ENCODE data around the gene IER5. TPM values are rescaled to one million over a fixed set of nuclear protein-coding genes. Genes with fewer than 3 reads are reported as not detected.

Gene IER5
- total and polyA plus RNA-seq, 9 of the 15 experiments (the other 6 are each of a cell fraction or from before 2014, with no cell fraction given), result 2.4 to 32.1 (median 12.0) TPM

DNA sequence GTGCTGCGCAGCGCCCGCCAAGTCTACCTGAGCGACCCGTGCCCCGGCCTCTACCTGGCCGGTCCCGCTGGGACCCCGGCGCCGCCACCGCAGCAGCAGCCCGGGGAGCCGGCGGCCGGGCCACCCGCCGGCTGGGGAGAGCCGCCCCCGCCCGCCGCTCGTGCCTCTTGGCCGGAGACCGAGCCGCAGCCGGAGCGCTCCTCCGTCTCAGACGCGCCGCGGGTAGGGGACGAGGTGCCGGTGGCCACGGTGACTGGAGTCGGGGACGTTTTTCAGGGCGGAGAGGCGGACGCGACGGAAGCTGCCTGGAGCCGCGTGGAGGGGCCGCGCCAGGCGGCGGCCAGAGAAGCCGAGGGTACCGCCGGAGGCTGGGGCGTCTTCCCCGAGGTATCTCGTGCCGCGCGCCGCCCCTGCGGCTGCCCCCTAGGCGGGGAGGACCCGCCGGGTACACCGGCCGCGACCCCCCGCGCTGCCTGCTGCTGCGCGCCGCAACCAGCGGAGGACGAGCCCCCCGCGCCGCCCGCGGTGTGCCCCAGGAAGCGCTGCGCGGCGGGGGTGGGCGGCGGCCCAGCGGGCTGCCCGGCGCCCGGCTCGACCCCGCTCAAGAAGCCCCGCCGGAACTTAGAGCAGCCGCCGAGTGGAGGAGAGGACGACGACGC, 646 bp downstream of the IER5 start (continued):
- TF ChIP-seq SAP30 (IDR thresholded peaks at IDR 0.05; ENCODE audit: borderline replicate concordance, insufficient read depth, low read depth, low read length, poor library complexity, severe bottlenecking), result peak; percentile 68
- no peak for TF ChIP-seq ARID4B (CRISPR knock-in tag; IDR thresholded peaks at IDR 0.05)
- no peak for TF ChIP-seq PHB (CRISPR knock-in tag; IDR thresholded peaks at IDR 0.05)
- TF ChIP-seq CBX8 (IDR thresholded peaks at IDR 0.05; ENCODE audit: borderline replicate concordance, extremely low read depth, low read depth, low read length, poor library complexity, severe bottlenecking), result no peak
- TF ChIP-seq ARHGAP35 (IDR thresholded peaks at IDR 0.05; ENCODE audit: partially characterized antibody), result no peak
- no peak for TF ChIP-seq SLC30A9 (CRISPR knock-in tag; IDR thresholded peaks at IDR 0.05)
- TF ChIP-seq SRSF3 (IDR thresholded peaks at IDR 0.05; ENCODE audit: insufficient read depth, low read length), result no peak
- no peak for TF ChIP-seq SAFB (IDR thresholded peaks at IDR 0.05; ENCODE audit: borderline replicate concordance, low read depth, low read length)
- no peak for TF ChIP-seq POU5F1 (IDR thresholded peaks at IDR 0.05; ENCODE audit: borderline replicate concordance, low read depth, low read length, partially characterized antibody)
- no peak for TF ChIP-seq HNRNPK (IDR thresholded peaks at IDR 0.05; ENCODE audit: low read depth, low read length, poor library complexity, severe bottlenecking)
- TF ChIP-seq ELF1 (tag; IDR thresholded peaks at IDR 0.05), result no peak
- TF ChIP-seq NCOA4 (IDR thresholded peaks at IDR 0.05; ENCODE audit: partially characterized antibody), result no peak
- no peak for TF ChIP-seq MITF (IDR thresholded peaks at IDR 0.05)
- peak; percentile 93 for TF ChIP-seq CHD1 (IDR thresholded peaks at IDR 0.05; ENCODE audit: low read length)
- 0 out of 2 replicates have a peak, but pooled peaks have one; percentile 44 for TF ChIP-seq MED1 (CRISPR knock-in tag; IDR thresholded peaks at IDR 0.05; ENCODE audit: borderline replicate concordance)
